ENCODE data around the gene FAM228B.
A peak's percentile ranks its signal among the peaks of the same experiment; 100 is the strongest.

Gene FAM228B

GRCh38 chr2:24104906-24105305 lies 18.4 kb upstream of the FAM228B start:
- TF ChIP-seq TAF1 (IDR thresholded peaks at IDR 0.05; ENCODE audit: low read depth) = no peak
- no peak for TF ChIP-seq YY1 (IDR thresholded peaks at IDR 0.05; ENCODE audit: low read depth)
- TF ChIP-seq TCF12 (IDR thresholded peaks at IDR 0.05; ENCODE audit: low read depth) = peak; percentile 71; the same call in 1 of the 2 replicates
- peak; percentile 51; the same call in 1 of the 2 replicates for TF ChIP-seq EP300 (IDR thresholded peaks at IDR 0.05; ENCODE audit: borderline replicate concordance)
- TF ChIP-seq EGR1 (IDR thresholded peaks at IDR 0.05) = peak; percentile 91
- TF ChIP-seq FOXM1 (IDR thresholded peaks at IDR 0.05; ENCODE audit: borderline replicate concordance, low read depth) = no peak
- TF ChIP-seq CREB1 (IDR thresholded peaks at IDR 0.05; ENCODE audit: low read depth) = no peak
- TF ChIP-seq TEAD4 (IDR thresholded peaks at IDR 0.05) = no peak
- no peak for TF ChIP-seq ZBTB7A (IDR thresholded peaks at IDR 0.05; ENCODE audit: low read depth)
- TF ChIP-seq NFIC (IDR thresholded peaks at IDR 0.05) = 0 out of 2 replicates have a peak, but pooled peaks have one; percentile 9

- TF ChIP-seq EP300 (IDR thresholded peaks at IDR 0.05; ENCODE audit: borderline replicate concordance) (no peak), NFIC (IDR thresholded peaks at IDR 0.05) (no peak), REST (IDR thresholded peaks at IDR 0.05; ENCODE audit: low read depth) (no peak), CEBPB (IDR thresholded peaks at IDR 0.05) (no peak), USF1 (IDR thresholded peaks at IDR 0.05) (no peak), TAF1 (IDR thresholded peaks at IDR 0.05; ENCODE audit: low read depth) (no peak), TCF12 (IDR thresholded peaks at IDR 0.05; ENCODE audit: low read depth) (no peak)
These were observed 17.5 kb upstream of the FAM228B start for GRCh38 chr2:24105816-24106215.

GRCh38 chr2:24106786-24107185 lies 16.5 kb upstream of the FAM228B start:
- TF ChIP-seq EP300 (IDR thresholded peaks at IDR 0.05; ENCODE audit: borderline replicate concordance) (no peak), CREB1 (IDR thresholded peaks at IDR 0.05; ENCODE audit: low read depth) (no peak), MAX (IDR thresholded peaks at IDR 0.05) (no peak), TCF12 (IDR thresholded peaks at IDR 0.05; ENCODE audit: low read depth) (no peak), CEBPB (IDR thresholded peaks at IDR 0.05) (no peak), EGR1 (IDR thresholded peaks at IDR 0.05) (no peak), YY1 (IDR thresholded peaks at IDR 0.05; ENCODE audit: low read depth) (no peak), USF1 (IDR thresholded peaks at IDR 0.05) (no peak), ZBTB7A (IDR thresholded peaks at IDR 0.05; ENCODE audit: low read depth) (no peak), FOXM1 (IDR thresholded peaks at IDR 0.05; ENCODE audit: borderline replicate concordance, low read depth) (no peak), REST (IDR thresholded peaks at IDR 0.05; ENCODE audit: low read depth) (no peak)

- TF ChIP-seq RAD21 (IDR thresholded peaks at IDR 0.05; ENCODE audit: low read depth) = no peak
- TF ChIP-seq YY1 (IDR thresholded peaks at IDR 0.05; ENCODE audit: low read depth) = no peak
- no peak for TF ChIP-seq MAX (IDR thresholded peaks at IDR 0.05)
- TF ChIP-seq ZBTB7A (IDR thresholded peaks at IDR 0.05; ENCODE audit: low read depth) = no peak
- no peak for TF ChIP-seq TEAD4 (IDR thresholded peaks at IDR 0.05)
- no peak for TF ChIP-seq CREB1 (IDR thresholded peaks at IDR 0.05; ENCODE audit: low read depth)
- no peak for TF ChIP-seq USF1 (IDR thresholded peaks at IDR 0.05)
- no peak for TF ChIP-seq CEBPB (IDR thresholded peaks at IDR 0.05)
- TF ChIP-seq FOXM1 (IDR thresholded peaks at IDR 0.05; ENCODE audit: borderline replicate concordance, low read depth) = no peak
- no peak for TF ChIP-seq NFIC (IDR thresholded peaks at IDR 0.05)
- no peak for TF ChIP-seq REST (IDR thresholded peaks at IDR 0.05; ENCODE audit: low read depth)
- no peak for TF ChIP-seq TCF12 (IDR thresholded peaks at IDR 0.05; ENCODE audit: low read depth)
- no peak for TF ChIP-seq EGR1 (IDR thresholded peaks at IDR 0.05)
These were observed 15.9 kb upstream of the FAM228B start for GRCh38 chr2:24107336-24107735.
